GM12878 (cell line): ENCODE data around the gene BCAT1. TPM values are rescaled to one million over a fixed set of nuclear protein-coding genes. Genes with fewer than 3 reads are reported as not detected.

ENCODE experiments used
- BMI1 ChIP-seq: fragments of 450-650 bp; IDR thresholded peaks from 2 replicates; pipeline ENCODE4 v1.6.1; 2016; ENCODE audit warnings: mild to moderate bottlenecking, moderate library complexity, borderline replicate concordance
- EP300 ChIP-seq, 2 experiments: fragments of 150-350 bp in 1 of 2; IDR thresholded peaks; 2 replicates each; pipeline ENCODE4 v1.6.1; 2011 to 2012; ENCODE audit warnings: low read depth in 2 of 2, low read length in 2 of 2, borderline replicate concordance in 1 of 2, improper control_type of control experiment in 1 of 2, inconsistent platforms in 1 of 2; ENCODE audit not compliant: control insufficient read depth in 1 of 2
- GABPA ChIP-seq: IDR thresholded peaks from 2 replicates; pipeline ENCODE4 v1.6.1; 2014; ENCODE audit warnings: antibody characterized with exemption, low read depth, mild to moderate bottlenecking, inconsistent platforms
- MYB ChIP-seq: fragments of 150-350 bp; IDR thresholded peaks from 2 replicates; pipeline ENCODE4 v1.6.1; 2014; ENCODE audit warnings: mild to moderate bottlenecking, low read depth, low read length, borderline replicate concordance
- NRF1 ChIP-seq: conservative IDR thresholded peaks from 2 replicates; pipeline ENCODE4 v1.6.1; 2011; ENCODE audit warnings: mild to moderate bottlenecking, low read depth, low read length, improper control_type of control experiment
- SIX5 ChIP-seq: IDR thresholded peaks from 2 replicates; pipeline ENCODE4 v1.6.1; 2011; ENCODE audit warnings: mild to moderate bottlenecking, low read depth, low read length, moderate library complexity; ENCODE audit not compliant: severe bottlenecking
- SP1 ChIP-seq: IDR thresholded peaks from one replicate; pipeline ENCODE4 v1.6.1; 2011; ENCODE audit warnings: low read depth, low read length
- SUZ12 ChIP-seq: fragments of 200-600 bp; sonication (generic); IDR thresholded peaks from one replicate; pipeline ENCODE4 v1.6.1; 2018; ENCODE audit warnings: antibody characterized with exemption, mild to moderate bottlenecking; ENCODE audit not compliant: unreplicated experiment
- TAF1 ChIP-seq: IDR thresholded peaks from 2 replicates; pipeline ENCODE4 v1.6.1; 2011; ENCODE audit warnings: mild to moderate bottlenecking, low read depth, low read length, borderline replicate concordance
- ZBTB40 ChIP-seq: fragments of 450-650 bp; IDR thresholded peaks from 2 replicates; pipeline ENCODE4 v1.6.1; 2016; ENCODE audit warnings: mild to moderate bottlenecking, moderate library complexity, borderline replicate concordance
- ZNF622 ChIP-seq: fragments of 450-650 bp; IDR thresholded peaks from 2 replicates; pipeline ENCODE4 v1.6.1; 2017; ENCODE audit warnings: mild to moderate bottlenecking, inconsistent platforms
- polyA plus RNA-seq, 11 experiments: library from polyadenylated mRNA; depleted of rRNA in 4 of 11; unstranded in 6 of 11; stranded (reverse) in 5 of 11; fragments of >200 nt; fragmentation: Nextera tagmentation in 4 of 11; fragmentation: Illumina TruSeq in 1 of 11; extraction: Ambion mirVana in 4 of 11; extraction: Trizol in 1 of 11; gene quantifications; 1 replicate in 1 of 11; 2 replicates in 10 of 11; pipeline versions ENCODE4 v1.2.1 to v1.2.3, GENCODE V29; 2011 to 2016; ENCODE audit warnings: inconsistent platforms in 2 of 11, missing spikeins in 2 of 11, low read depth in 1 of 11
- total RNA-seq, 4 experiments: library from RNA; depleted of rRNA in 3 of 4; stranded (reverse); fragments of >200 nt in 3 of 4; fragmentation: Illumina TruSeq in 1 of 4; extraction: Trizol in 1 of 4; gene quantifications; 2 replicates each; pipeline versions ENCODE4 v1.2.1 to v1.2.3, GENCODE V29; 2013 to 2021
- TF ChIP-seq, protein P1 (sequence below): IDR thresholded peaks from 2 replicates; pipeline ENCODE4 v1.6.1; 2012; ENCODE audit warnings: mild to moderate bottlenecking, low read depth, low read length
- TF ChIP-seq, protein P2 (sequence below): fragments of 450-650 bp; IDR thresholded peaks from 2 replicates; pipeline ENCODE4 v1.6.1; 2017; ENCODE audit warnings: low read depth, mild to moderate bottlenecking, moderate library complexity
- TF ChIP-seq, protein P3 (sequence below): fragments of 450-650 bp; formaldehyde crosslinking; IDR thresholded peaks from 2 replicates; pipeline ENCODE4 v1.4.0; 2022; ENCODE audit warnings: mild to moderate bottlenecking, moderate library complexity

The BCAT1 gene
- total and polyA plus RNA-seq, 10 of the 15 experiments (the other 5 are each of a cell fraction or from before 2014, with no cell fraction given): 26.2 to 187 (median 81.9) TPM

DNA sequence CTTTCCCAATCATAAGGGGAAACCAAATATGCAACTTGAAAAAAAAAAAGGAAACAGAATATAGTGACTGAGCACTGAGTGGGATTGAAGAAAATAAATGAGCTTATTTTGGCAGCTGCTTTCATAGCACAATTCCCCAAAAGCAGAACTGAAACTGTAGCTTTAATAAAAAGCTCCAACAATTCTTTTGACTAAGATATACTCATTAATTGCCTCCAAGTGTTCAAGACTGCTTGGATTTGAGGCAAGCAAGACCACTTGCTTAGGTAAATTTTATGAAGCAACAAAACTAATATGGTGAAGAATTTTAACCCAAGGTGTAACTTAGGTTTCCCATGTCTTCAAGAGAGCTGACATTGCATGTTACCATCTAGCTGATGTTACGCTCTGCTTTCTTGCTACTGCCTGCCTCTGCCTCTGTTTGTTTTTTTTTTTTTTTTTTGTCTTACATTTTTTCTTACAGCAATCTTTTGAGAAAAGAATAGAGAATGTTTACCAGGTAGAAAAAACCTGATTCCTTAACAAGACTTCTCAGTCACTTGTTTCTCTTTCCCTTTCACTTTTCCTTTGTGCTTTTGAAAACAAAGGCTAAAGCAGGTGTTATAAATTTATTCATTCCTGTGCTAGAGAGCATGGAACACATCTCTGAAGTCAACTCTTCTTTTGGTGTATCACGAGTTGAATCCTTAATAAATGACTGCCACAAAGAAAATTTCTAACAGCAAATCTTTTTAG lies 134.4 kb downstream of the BCAT1 start (continued):
- TF ChIP-seq, protein P1, sequence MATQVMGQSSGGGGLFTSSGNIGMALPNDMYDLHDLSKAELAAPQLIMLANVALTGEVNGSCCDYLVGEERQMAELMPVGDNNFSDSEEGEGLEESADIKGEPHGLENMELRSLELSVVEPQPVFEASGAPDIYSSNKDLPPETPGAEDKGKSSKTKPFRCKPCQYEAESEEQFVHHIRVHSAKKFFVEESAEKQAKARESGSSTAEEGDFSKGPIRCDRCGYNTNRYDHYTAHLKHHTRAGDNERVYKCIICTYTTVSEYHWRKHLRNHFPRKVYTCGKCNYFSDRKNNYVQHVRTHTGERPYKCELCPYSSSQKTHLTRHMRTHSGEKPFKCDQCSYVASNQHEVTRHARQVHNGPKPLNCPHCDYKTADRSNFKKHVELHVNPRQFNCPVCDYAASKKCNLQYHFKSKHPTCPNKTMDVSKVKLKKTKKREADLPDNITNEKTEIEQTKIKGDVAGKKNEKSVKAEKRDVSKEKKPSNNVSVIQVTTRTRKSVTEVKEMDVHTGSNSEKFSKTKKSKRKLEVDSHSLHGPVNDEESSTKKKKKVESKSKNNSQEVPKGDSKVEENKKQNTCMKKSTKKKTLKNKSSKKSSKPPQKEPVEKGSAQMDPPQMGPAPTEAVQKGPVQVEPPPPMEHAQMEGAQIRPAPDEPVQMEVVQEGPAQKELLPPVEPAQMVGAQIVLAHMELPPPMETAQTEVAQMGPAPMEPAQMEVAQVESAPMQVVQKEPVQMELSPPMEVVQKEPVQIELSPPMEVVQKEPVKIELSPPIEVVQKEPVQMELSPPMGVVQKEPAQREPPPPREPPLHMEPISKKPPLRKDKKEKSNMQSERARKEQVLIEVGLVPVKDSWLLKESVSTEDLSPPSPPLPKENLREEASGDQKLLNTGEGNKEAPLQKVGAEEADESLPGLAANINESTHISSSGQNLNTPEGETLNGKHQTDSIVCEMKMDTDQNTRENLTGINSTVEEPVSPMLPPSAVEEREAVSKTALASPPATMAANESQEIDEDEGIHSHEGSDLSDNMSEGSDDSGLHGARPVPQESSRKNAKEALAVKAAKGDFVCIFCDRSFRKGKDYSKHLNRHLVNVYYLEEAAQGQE: no peak
- TF ChIP-seq ZBTB40: no peak; the same call in 1 of the 2 replicates
- no peak for TF ChIP-seq NRF1
- TF ChIP-seq ZNF622: no peak
- TF ChIP-seq MYB: no peak
- no peak for TF ChIP-seq SUZ12
- no peak for TF ChIP-seq SIX5
- no peak for TF ChIP-seq TAF1
- TF ChIP-seq, protein P2, sequence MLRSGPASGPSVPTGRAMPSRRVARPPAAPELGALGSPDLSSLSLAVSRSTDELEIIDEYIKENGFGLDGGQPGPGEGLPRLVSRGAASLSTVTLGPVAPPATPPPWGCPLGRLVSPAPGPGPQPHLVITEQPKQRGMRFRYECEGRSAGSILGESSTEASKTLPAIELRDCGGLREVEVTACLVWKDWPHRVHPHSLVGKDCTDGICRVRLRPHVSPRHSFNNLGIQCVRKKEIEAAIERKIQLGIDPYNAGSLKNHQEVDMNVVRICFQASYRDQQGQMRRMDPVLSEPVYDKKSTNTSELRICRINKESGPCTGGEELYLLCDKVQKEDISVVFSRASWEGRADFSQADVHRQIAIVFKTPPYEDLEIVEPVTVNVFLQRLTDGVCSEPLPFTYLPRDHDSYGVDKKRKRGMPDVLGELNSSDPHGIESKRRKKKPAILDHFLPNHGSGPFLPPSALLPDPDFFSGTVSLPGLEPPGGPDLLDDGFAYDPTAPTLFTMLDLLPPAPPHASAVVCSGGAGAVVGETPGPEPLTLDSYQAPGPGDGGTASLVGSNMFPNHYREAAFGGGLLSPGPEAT: peak; percentile 86
- no peak for TF ChIP-seq GABPA
- peak; percentile 81 for TF ChIP-seq BMI1
- peak; percentile 74 to 91; a peak in 3 of 4 replicates for TF ChIP-seq EP300 (IDR thresholded peaks at IDR 0.05; ENCODE audit: borderline replicate concordance in 1 of 2, control insufficient read depth in 1 of 2, low read depth in 2 of 2, low read length in 2 of 2)
- TF ChIP-seq, protein P3, sequence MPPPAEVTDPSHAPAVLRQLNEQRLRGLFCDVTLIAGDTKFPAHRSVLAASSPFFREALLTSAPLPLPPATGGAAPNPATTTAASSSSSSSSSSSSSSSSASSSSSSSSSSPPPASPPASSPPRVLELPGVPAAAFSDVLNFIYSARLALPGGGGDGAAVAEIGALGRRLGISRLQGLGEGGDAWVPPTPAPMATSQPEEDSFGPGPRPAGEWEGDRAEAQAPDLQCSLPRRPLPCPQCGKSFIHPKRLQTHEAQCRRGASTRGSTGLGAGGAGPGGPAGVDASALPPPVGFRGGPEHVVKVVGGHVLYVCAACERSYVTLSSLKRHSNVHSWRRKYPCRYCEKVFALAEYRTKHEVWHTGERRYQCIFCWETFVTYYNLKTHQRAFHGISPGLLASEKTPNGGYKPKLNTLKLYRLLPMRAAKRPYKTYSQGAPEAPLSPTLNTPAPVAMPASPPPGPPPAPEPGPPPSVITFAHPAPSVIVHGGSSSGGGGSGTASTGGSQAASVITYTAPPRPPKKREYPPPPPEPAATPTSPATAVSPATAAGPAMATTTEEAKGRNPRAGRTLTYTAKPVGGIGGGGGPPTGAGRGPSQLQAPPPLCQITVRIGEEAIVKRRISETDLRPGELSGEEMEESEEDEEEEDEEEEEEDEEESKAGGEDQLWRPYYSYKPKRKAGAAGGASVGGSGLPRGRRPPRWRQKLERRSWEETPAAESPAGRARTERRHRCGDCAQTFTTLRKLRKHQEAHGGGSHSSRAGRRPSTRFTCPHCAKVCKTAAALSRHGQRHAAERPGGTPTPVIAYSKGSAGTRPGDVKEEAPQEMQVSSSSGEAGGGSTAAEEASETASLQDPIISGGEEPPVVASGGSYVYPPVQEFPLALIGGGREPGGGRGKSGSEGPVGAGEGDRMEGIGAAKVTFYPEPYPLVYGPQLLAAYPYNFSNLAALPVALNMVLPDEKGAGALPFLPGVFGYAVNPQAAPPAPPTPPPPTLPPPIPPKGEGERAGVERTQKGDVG: no peak
- TF ChIP-seq SP1: peak; percentile 20
